Right atrium auricular region (tissue), 2 donors: ENCODE results near the gene KRCC1. TPM values are rescaled to one million over a fixed set of nuclear protein-coding genes. Genes with fewer than 3 reads are reported as not detected.

Experiments
- DNase-seq: peaks from one replicate; pipeline ENCODE4 v3.0.0-alpha.2; 2019; ENCODE audit warnings: low spot score
- H3K27ac ChIP-seq, 2 donors: fragments of 200-600 bp; sonication (generic); 1 replicate in 1 of 2; 2 replicates in 1 of 2; pipeline ENCODE4 v1.5.1; 2016 to 2019
- H3K27me3 ChIP-seq, 2 donors: fragments of 200-600 bp; sonication (generic); one replicate each; pipeline versions ENCODE4 v1.5.1 to v1.6.0; 2017 to 2019
- H3K36me3 ChIP-seq: fragments of 200-600 bp; sonication (generic); one replicate; pipeline ENCODE4 v1.5.1; 2016
- H3K4me1 ChIP-seq, 2 donors: fragments of 200-600 bp; sonication (generic); one replicate each; pipeline versions ENCODE4 v1.5.1 to v1.6.0; 2017 to 2019
- H3K4me3 ChIP-seq, 2 donors: fragments of 200-600 bp; sonication (generic); 1 replicate in 1 of 2; 2 replicates in 1 of 2; pipeline ENCODE4 v1.5.1; 2017 to 2019; ENCODE audit warnings: mild to moderate bottlenecking in 1 of 2, moderate library complexity in 1 of 2
- H3K9me3 ChIP-seq, 2 donors: fragments of 200-600 bp; sonication (generic); one replicate each; pipeline ENCODE4 v1.5.1; 2019
- total RNA-seq, 2 donors: library from RNA; depleted of rRNA; stranded (reverse); fragments of >200 nt; gene quantifications; one replicate each; pipeline ENCODE4 v1.1.0, GENCODE V29; 2016
- TF ChIP-seq, protein P1 (sequence below), 2 donors: fragments of 200-600 bp; sonication (generic); IDR thresholded peaks; one replicate each; pipeline ENCODE4 v1.5.1; 2019; ENCODE audit warnings: antibody characterized with exemption in 2 of 2

The KRCC1 gene
- total RNA-seq, 2 donors from 2014 or later = 20.6 to 27.5 TPM

DNA sequence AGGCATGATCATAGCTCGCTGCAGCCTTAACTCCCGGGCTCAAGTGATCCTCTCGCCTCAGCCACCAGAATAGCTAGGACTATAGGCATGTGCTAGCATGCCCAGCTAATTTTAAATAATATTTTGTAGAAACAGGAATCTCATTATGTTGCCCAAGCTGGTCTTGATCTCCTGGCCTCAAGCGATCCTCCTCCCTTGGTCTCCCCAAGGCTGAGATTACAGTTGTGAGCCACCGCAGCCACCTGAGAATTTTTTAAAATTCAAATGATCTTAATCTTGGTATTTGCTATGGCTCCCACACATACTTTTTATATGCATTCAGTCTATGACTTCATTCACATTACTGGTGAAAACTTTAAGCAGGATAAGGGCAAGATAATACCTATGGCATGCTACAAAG, 13.1 kb downstream of the KRCC1 start:
- Histone ChIP-seq H3K4me1 (peaks cover 0 to 9% of the 10 kb centered on the region in 2 donors), H3K36me3 (no peaks in the 10 kb centered on the region), H3K27ac (no peak overlapping the region), H3K27me3 (no peaks in the 10 kb centered on the region), H3K4me3 (no peak overlapping the region), H3K9me3 (no peaks in the 10 kb centered on the region)
- TF ChIP-seq, protein P1, sequence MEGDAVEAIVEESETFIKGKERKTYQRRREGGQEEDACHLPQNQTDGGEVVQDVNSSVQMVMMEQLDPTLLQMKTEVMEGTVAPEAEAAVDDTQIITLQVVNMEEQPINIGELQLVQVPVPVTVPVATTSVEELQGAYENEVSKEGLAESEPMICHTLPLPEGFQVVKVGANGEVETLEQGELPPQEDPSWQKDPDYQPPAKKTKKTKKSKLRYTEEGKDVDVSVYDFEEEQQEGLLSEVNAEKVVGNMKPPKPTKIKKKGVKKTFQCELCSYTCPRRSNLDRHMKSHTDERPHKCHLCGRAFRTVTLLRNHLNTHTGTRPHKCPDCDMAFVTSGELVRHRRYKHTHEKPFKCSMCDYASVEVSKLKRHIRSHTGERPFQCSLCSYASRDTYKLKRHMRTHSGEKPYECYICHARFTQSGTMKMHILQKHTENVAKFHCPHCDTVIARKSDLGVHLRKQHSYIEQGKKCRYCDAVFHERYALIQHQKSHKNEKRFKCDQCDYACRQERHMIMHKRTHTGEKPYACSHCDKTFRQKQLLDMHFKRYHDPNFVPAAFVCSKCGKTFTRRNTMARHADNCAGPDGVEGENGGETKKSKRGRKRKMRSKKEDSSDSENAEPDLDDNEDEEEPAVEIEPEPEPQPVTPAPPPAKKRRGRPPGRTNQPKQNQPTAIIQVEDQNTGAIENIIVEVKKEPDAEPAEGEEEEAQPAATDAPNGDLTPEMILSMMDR (IDR thresholded peaks at IDR 0.05) = no peak
- no peak for DNase-seq

DNA sequence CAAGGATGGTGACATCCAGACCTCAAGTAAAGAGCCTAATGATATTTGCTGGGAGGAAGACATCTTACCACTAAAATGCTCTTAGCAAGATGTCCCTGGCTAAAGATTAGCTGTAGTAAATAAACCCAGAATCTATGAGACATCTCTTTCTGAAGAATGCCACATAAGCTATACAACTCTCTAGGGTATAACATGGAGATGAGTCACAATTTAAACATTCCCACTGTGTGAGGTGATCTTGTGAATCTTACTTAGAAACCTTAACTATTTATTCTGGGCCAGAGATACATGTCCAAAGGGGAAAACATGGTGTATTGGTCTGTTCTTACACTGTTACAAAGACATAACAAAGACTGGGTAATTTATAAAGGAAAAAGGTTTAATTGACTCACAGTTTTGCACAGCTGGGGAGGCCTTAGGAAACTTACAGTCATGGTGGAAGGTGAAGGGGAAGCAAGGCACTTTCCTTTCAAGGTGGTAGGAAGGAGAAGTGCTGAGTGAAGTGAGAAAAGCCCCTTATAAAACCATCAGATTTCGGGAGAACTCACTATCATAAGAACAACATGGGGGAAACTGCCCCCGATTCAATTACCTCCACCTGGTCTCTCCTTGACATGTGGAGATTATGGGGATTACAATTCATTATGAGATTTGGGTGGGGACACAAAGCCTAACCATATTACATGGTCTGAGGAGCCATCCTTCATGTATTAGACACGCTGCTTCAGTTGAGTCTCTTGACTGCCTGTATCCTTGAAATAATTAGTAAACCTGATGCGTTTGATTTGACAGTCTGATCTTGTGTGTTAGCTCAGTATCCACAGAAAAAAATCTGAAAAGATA, 17.1 kb downstream of the KRCC1 start:
- H3K36me3 ChIP-seq = peaks cover 15% of the 10 kb centered on the region
- peaks cover 0 to 4% of the 10 kb centered on the region in 2 donors for H3K4me1 ChIP-seq
- H3K9me3 ChIP-seq = no peaks in the 10 kb centered on the region
- no peaks in the 10 kb centered on the region for H3K27me3 ChIP-seq
- H3K4me3 ChIP-seq = no peak overlapping the region
- no peak overlapping the region for H3K27ac ChIP-seq
- no peak for DNase-seq
- TF ChIP-seq, protein P1 (IDR thresholded peaks at IDR 0.05) = no peak

DNA sequence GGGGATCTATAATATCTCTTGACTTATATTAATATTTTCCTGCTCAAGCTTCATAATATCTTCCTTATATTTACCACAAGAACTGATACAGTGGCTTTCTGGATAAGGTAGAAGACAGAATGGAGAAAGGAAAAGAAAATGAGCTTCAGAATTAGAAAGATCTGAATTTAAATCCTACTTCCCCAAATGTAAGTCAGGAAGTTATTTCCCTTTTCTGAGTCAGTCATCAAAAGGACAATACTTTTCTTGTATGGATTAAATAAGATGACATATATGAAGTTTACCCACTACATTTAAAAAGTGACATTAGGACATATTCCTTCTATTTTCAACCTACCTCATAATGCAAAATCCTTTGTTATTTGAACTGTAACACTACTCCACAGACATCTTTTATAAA, 19.0 kb downstream of the KRCC1 start:
- Histone ChIP-seq H3K9me3 (no peaks in the 10 kb centered on the region), H3K27me3 (no peaks in the 10 kb centered on the region), H3K4me3 (no peak overlapping the region), H3K4me1 (peaks cover 0 to 3% of the 10 kb centered on the region in 2 donors), H3K27ac (no peak overlapping the region), H3K36me3 (peaks cover 33% of the 10 kb centered on the region)
- TF ChIP-seq, protein P1 (IDR thresholded peaks at IDR 0.05) = no peak
- DNase-seq = no peak

DNA sequence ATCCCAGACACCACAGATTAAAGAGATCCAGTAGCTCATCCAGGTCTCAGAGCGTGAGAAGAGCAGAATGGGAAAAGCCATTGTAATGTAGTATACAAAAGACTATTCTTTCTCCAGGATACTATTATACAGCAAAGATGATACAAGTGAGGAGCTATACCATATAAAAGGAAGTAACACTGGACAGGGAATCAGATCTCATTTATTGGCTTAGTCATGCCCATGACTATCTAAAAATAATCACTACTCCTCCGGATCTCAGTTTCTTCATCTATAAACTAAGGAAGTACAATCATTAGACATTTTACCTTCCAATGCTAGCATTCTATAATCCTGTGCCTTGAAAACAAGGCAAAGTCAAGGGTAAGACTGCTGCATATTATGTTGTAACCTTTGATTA, 19.4 kb downstream of the KRCC1 start:
- Histone ChIP-seq H3K4me1 (peaks cover 0 to 3% of the 10 kb centered on the region in 2 donors), H3K36me3 (peaks cover 33% of the 10 kb centered on the region), H3K9me3 (no peaks in the 10 kb centered on the region), H3K4me3 (no peak overlapping the region), H3K27me3 (no peaks in the 10 kb centered on the region), H3K27ac (no peak overlapping the region)
- TF ChIP-seq, protein P1 (IDR thresholded peaks at IDR 0.05) = no peak
- no peak for DNase-seq

DNA sequence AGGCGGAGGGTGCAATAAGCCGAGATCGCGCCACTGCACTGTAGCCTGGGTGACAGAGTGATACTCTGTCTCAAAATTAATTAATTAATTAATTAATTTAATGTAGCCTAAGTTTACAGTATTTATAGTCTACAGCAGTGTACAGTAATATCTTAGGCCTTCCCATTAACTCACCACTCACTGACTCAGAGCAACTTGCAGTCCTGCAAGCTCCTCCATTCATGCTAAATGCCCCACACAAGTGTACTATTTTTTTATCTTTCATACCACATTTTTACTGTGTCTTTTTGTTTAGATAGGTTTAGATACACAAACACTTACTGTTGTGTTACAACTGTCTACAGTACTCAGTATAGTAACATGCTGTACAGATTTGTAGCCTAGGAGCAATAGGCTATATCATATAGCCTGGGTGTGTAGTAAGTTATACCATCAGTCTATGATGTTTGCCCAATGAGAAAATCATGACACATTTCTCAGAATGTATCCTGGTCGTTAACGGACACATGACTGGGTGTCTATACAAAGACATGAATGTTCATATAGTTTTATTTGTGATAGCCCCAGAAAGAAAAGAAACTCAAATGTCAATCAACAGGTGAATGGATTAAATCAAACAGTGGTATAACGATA, 23.4 kb downstream of the KRCC1 start:
- Histone ChIP-seq H3K9me3 (no peaks in the 10 kb centered on the region), H3K36me3 (peaks cover 60% of the 10 kb centered on the region), H3K4me3 (no peak overlapping the region), H3K4me1 (no peaks in the 10 kb centered on the region), H3K27me3 (no peaks in the 10 kb centered on the region), H3K27ac (no peak overlapping the region)
- TF ChIP-seq, protein P1 (IDR thresholded peaks at IDR 0.05) = no peak
- no peak for DNase-seq
